Suprapubic skin (tissue), 4 donors: ENCODE data around the gene CRTAC1. TPM values are rescaled to one million over a fixed set of nuclear protein-coding genes. Genes with fewer than 3 reads are reported as not detected.

ENCODE experiments used
- DNase-seq, 2 donors: peaks; one replicate each; pipeline ENCODE4 v3.0.0-alpha.2; 2019; ENCODE audit warnings: low spot score in 2 of 2
- H3K27ac ChIP-seq: fragments of 200-600 bp; sonication (generic); one replicate; pipeline ENCODE4 v1.5.1; 2019
- H3K27me3 ChIP-seq: fragments of 200-600 bp; sonication (generic); one replicate; pipeline ENCODE4 v1.5.1; 2019
- H3K36me3 ChIP-seq: fragments of 200-600 bp; sonication (generic); one replicate; pipeline ENCODE4 v1.5.1; 2019
- H3K4me1 ChIP-seq: fragments of 200-600 bp; sonication (generic); one replicate; pipeline ENCODE4 v1.5.1; 2019
- H3K4me3 ChIP-seq: fragments of 200-600 bp; sonication (generic); one replicate; pipeline ENCODE4 v1.5.1; 2019; ENCODE audit warnings: mild to moderate bottlenecking
- H3K9me3 ChIP-seq: fragments of 200-600 bp; sonication (generic); one replicate; pipeline ENCODE4 v1.5.1; 2019
- CTCF ChIP-seq, 2 donors: fragments of 200-600 bp in 1 of 2; fragments of 450-650 bp in 1 of 2; sonication (generic) in 1 of 2; IDR thresholded peaks; one replicate each; pipeline ENCODE4 v1.5.1; 2016 to 2019; ENCODE audit warnings: antibody characterized with exemption in 2 of 2, mild to moderate bottlenecking in 1 of 2, moderate library complexity in 1 of 2
- EP300 ChIP-seq: sonication (generic); formaldehyde crosslinking; IDR thresholded peaks from one replicate; pipeline ENCODE4 v1.6.1; 2017; ENCODE audit warnings: antibody characterized with exemption
- POLR2A ChIP-seq, 2 donors: fragments of 450-650 bp; IDR thresholded peaks; one replicate each; pipeline ENCODE4 v1.6.1; 2017; ENCODE audit warnings: antibody characterized with exemption in 2 of 2, mild to moderate bottlenecking in 2 of 2, moderate library complexity in 2 of 2
- POLR2AphosphoS5 ChIP-seq, 3 donors: sonication (generic); formaldehyde crosslinking; IDR thresholded peaks; one replicate each; pipeline ENCODE4 v1.6.1; 2017; ENCODE audit warnings: antibody characterized with exemption in 3 of 3
- WGBS: methylation state at CpG from one replicate; pipeline ENCODE4 v1.1.5; 2018; 5-methylcytosine and 5-hydroxymethylcytosine counted together
- total RNA-seq, 4 donors: library from RNA; depleted of rRNA; stranded (reverse); fragments of >200 nt; gene quantifications; one replicate each; pipeline ENCODE4 v1.1.0, GENCODE V29; 2016

Gene CRTAC1
- total RNA-seq, 4 donors from 2014 or later = 1.3 to 5.1 (median 2.2) TPM

GRCh38 chr10:97931041-97931440 is 99.4 kb downstream of the CRTAC1 start:
- Histone ChIP-seq H3K27me3 (peaks cover 23% of the 10 kb centered on the region), H3K4me1 (no peaks in the 10 kb centered on the region), H3K4me3 (no peak overlapping the region), H3K9me3 (no peaks in the 10 kb centered on the region), H3K36me3 (no peaks in the 10 kb centered on the region), H3K27ac (no peak overlapping the region)
- no peak for DNase-seq
- TF ChIP-seq POLR2AphosphoS5 (IDR thresholded peaks at IDR 0.05) (no peak), CTCF (IDR thresholded peaks at IDR 0.05) (no peak), POLR2A (IDR thresholded peaks at IDR 0.05) (no peak), EP300 (no peak)
- 60% methylated on average over 4 of the region's 4 CpGs for WGBS

GRCh38 chr10:97928897-97929296 is 101.5 kb downstream of the CRTAC1 start:
- TF ChIP-seq EP300 = no peak
- TF ChIP-seq POLR2A (IDR thresholded peaks at IDR 0.05) = no peak
- no peak for TF ChIP-seq POLR2AphosphoS5 (IDR thresholded peaks at IDR 0.05)
- no peak for TF ChIP-seq CTCF (IDR thresholded peaks at IDR 0.05)
- no peaks in the 10 kb centered on the region for H3K4me1 ChIP-seq
- 55% methylated on average over 6 of the region's 6 CpGs for WGBS

GRCh38 chr10:97927622-97928021 is 102.8 kb downstream of the CRTAC1 start:
- no peak for TF ChIP-seq EP300
- TF ChIP-seq POLR2A (IDR thresholded peaks at IDR 0.05) = no peak
- TF ChIP-seq POLR2AphosphoS5 (IDR thresholded peaks at IDR 0.05) = no peak
- TF ChIP-seq CTCF (IDR thresholded peaks at IDR 0.05) = no peak
- WGBS = 44% methylated on average over 9 of the region's 10 CpGs

More at GRCh38 chr10:97928897-97929296, 101.5 kb downstream of the CRTAC1 start:
- Histone ChIP-seq H3K27ac (no peak overlapping the region), H3K27me3 (peaks cover 21% of the 10 kb centered on the region), H3K36me3 (no peaks in the 10 kb centered on the region), H3K9me3 (no peaks in the 10 kb centered on the region), H3K4me3 (no peak overlapping the region)
- no peak for DNase-seq

GRCh38 chr10:97926055-97926454 is 104.4 kb downstream of the CRTAC1 start:
- H3K9me3 ChIP-seq = no peaks in the 10 kb centered on the region
- H3K4me3 ChIP-seq = no peak overlapping the region
- WGBS = 92% methylated on average over 9 of the region's 13 CpGs
- H3K36me3 ChIP-seq = no peaks in the 10 kb centered on the region
- TF ChIP-seq POLR2A (IDR thresholded peaks at IDR 0.05) = no peak
- no peak for TF ChIP-seq EP300
- no peak for TF ChIP-seq CTCF (IDR thresholded peaks at IDR 0.05)
- TF ChIP-seq POLR2AphosphoS5 (IDR thresholded peaks at IDR 0.05) = no peak
- peak in 1 of 2 donors; percentile 18 for DNase-seq
- peaks cover 8% of the 10 kb centered on the region for H3K4me1 ChIP-seq
- H3K27me3 ChIP-seq = peaks cover 32% of the 10 kb centered on the region
- H3K27ac ChIP-seq = no peak overlapping the region

More at GRCh38 chr10:97927622-97928021, 102.8 kb downstream of the CRTAC1 start:
- Histone ChIP-seq H3K4me3 (no peak overlapping the region), H3K27me3 (peaks cover 27% of the 10 kb centered on the region), H3K36me3 (no peaks in the 10 kb centered on the region), H3K9me3 (no peaks in the 10 kb centered on the region), H3K27ac (no peak overlapping the region), H3K4me1 (no peaks in the 10 kb centered on the region)
- no peak for DNase-seq

GRCh38 chr10:97925308-97925938 is 105.0 kb downstream of the CRTAC1 start:
- 93% methylated on average over 11 of the region's 11 CpGs for WGBS
- peaks cover 8% of the 10 kb centered on the region for H3K4me1 ChIP-seq
- DNase-seq = peak in 1 of 2 donors; percentile 30
- H3K9me3 ChIP-seq = no peaks in the 10 kb centered on the region
- H3K4me3 ChIP-seq = no peak overlapping the region
- no peak overlapping the region for H3K27ac ChIP-seq
- TF ChIP-seq POLR2AphosphoS5 (IDR thresholded peaks at IDR 0.05) (no peak), POLR2A (IDR thresholded peaks at IDR 0.05) (no peak), CTCF (IDR thresholded peaks at IDR 0.05) (no peak)
- no peaks in the 10 kb centered on the region for H3K36me3 ChIP-seq
- H3K27me3 ChIP-seq = peaks cover 34% of the 10 kb centered on the region
